ENCODE measurements around the gene CST5.
"Not testable (repeated sequence)": the region's sequence is repeated elsewhere in the genome, so short reads cannot be mapped to it uniquely, and the experiment has no call there.

The CST5 gene

GRCh38 chr20:23879328-23879798, at the start of gene CST5:
Gene CST5, minus strand, starts transcription at chr20:23879748. Its CDS starts 72 bp downstream, at chr20:23879676.
- no peak for DNase-seq

GRCh38 chr20:23928788-23929187, 49.2 kb upstream of the CST5 start:
- peak; percentile 34 for DNase-seq

GRCh38 chr20:23928353-23928752, 48.8 kb upstream of the CST5 start:
- DNase-seq, result no peak

GRCh38 chr20:23926944-23927872, 47.7 kb upstream of the CST5 start:
- no peak for DNase-seq

- DNase-seq, result no peak
These were observed 47.0 kb upstream of the CST5 start for GRCh38 chr20:23926526-23926880.

- no peak for DNase-seq
These were observed 46.4 kb upstream of the CST5 start for GRCh38 chr20:23925789-23926525.

- no peak for DNase-seq
These were observed 45.2 kb upstream of the CST5 start for GRCh38 chr20:23924751-23925150.

- DNase-seq, result no peak
These were observed 44.4 kb upstream of the CST5 start for GRCh38 chr20:23923891-23924435.

GRCh38 chr20:23923311-23923710, 43.8 kb upstream of the CST5 start:
- no peak for DNase-seq

GRCh38 chr20:23920408-23921325, 41.1 kb upstream of the CST5 start:
- no peak for DNase-seq

GRCh38 chr20:23918896-23919295, 39.3 kb upstream of the CST5 start:
- no peak for DNase-seq

GRCh38 chr20:23918101-23918862, 38.7 kb upstream of the CST5 start:
- no peak for DNase-seq

GRCh38 chr20:23917024-23917725, 37.6 kb upstream of the CST5 start:
- DNase-seq, result no peak

GRCh38 chr20:23915844-23916243, 36.3 kb upstream of the CST5 start:
- no peak for DNase-seq

- not testable (repeated sequence) for DNase-seq
These were observed 34.9 kb upstream of the CST5 start for GRCh38 chr20:23914469-23914868.

GRCh38 chr20:23910210-23910609, 30.7 kb upstream of the CST5 start:
- DNase-seq, result no peak

- DNase-seq, result no peak
These were observed 29.8 kb upstream of the CST5 start for GRCh38 chr20:23909390-23909789.

- DNase-seq, result no peak
These were observed 28.0 kb upstream of the CST5 start for GRCh38 chr20:23907579-23907978.

GRCh38 chr20:23902396-23902795, 22.8 kb upstream of the CST5 start:
- DNase-seq, result not testable (repeated sequence)

GRCh38 chr20:23890867-23891266, 11.3 kb upstream of the CST5 start:
- DNase-seq, result not testable (repeated sequence)

GRCh38 chr20:23889775-23890187, 10.2 kb upstream of the CST5 start:
- peak; percentile 62 for DNase-seq

All from stimulated activated CD4-positive, alpha-beta T cell treated with anti-CD3 and anti-CD28 coated beads, Interleukin-1b, Interleukin-23, amount 100 ng/mL, for 48 hours (primary cell).